Peyer's patch (tissue), 4 donors: Measurements from ENCODE around the gene METTL24.
"Not testable (repeated sequence)": the region's sequence is repeated elsewhere in the genome, so short reads cannot be mapped to it uniquely, and the experiment has no call there.

Source experiments
- CTCF ChIP-seq, 6 experiments: fragments of 450-650 bp in 4 of 6; fragments of 200-600 bp in 2 of 6; sonication (generic) in 1 of 6; IDR thresholded peaks; one replicate each; pipeline ENCODE4 v1.5.1; 2017 to 2019; ENCODE audit warnings: antibody characterized with exemption in 6 of 6, mild to moderate bottlenecking in 3 of 6, moderate library complexity in 1 of 6
- POLR2A ChIP-seq, 2 donors: fragments of 450-650 bp; IDR thresholded peaks; one replicate each; pipeline ENCODE4 v1.5.1; 2017; ENCODE audit warnings: antibody characterized with exemption in 2 of 2, mild to moderate bottlenecking in 2 of 2, moderate library complexity in 2 of 2

DNA sequence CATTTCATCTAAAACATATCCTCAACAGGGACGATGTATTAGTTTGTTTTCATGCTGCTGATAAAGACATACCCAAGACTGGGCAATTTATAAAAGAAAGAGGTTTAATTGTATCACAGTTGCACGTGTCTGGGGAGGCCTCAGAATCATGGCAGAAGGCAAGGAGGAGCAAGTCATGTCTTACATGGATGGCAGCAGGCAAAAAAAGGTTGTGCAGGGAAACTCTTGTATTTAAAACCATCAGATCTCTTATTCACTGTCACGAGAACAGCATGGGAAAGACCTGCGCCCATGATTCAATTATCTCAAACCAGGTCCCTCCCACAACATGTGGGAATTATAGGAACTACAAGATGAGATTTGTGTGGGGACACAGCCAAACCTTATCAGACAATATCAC is 48.7 kb downstream of the METTL24 start:
- TF ChIP-seq POLR2A, CTCF (IDR thresholded peaks at IDR 0.05): not testable (repeated sequence)
